Left ventricle myocardium inferior (tissue), 1 donor: ENCODE measurements around the gene KRT13. TPM values are rescaled to one million over a fixed set of nuclear protein-coding genes. Genes with fewer than 3 reads are reported as not detected.
"Not testable (repeated sequence)": the region's sequence is repeated elsewhere in the genome, so short reads cannot be mapped to it uniquely, and the experiment has no call there.

Source experiments
- DNase-seq: peaks from one replicate; pipeline ENCODE4 v3.0.0-alpha.2; 2020
- H3K27ac ChIP-seq: fragments of 200-600 bp; replicated peaks from 2 replicates; pipeline ENCODE4 v1.8.0; 2021
- H3K27me3 ChIP-seq: fragments of 200-600 bp; 2 replicates; pipeline ENCODE4 v1.8.0; 2021; ENCODE audit warnings: low read depth
- H3K36me3 ChIP-seq: fragments of 200-600 bp; 2 replicates; pipeline ENCODE4 v1.8.0; 2021
- H3K4me1 ChIP-seq: fragments of 200-600 bp; 2 replicates; pipeline ENCODE4 v1.8.0; 2021
- H3K4me3 ChIP-seq: fragments of 200-600 bp; 2 replicates; pipeline ENCODE4 v1.8.0; 2021; ENCODE audit warnings: mild to moderate bottlenecking, moderate library complexity
- H3K9me3 ChIP-seq: fragments of 200-600 bp; replicated peaks from 2 replicates; pipeline ENCODE4 v1.8.0; 2021
- CTCF ChIP-seq: fragments of 200-600 bp; IDR thresholded peaks from 2 replicates; pipeline ENCODE4 v1.8.0; 2021; ENCODE audit warnings: antibody characterized with exemption, mild to moderate bottlenecking, borderline replicate concordance
- intact Hi-C: fragments of 100-400 bp; cut with micrococcal nuclease; formaldehyde crosslinking; loops from one replicate; pipeline ENCODE4 v1.11.0; 2022
- total RNA-seq: library from RNA; stranded (reverse); fragmentation: NEBNext Ultra II Directional; extraction: Animal tissue kit (Norgen Biotek cat#: 25700); gene quantifications from one replicate; pipeline ENCODE4 v1.2.1, GENCODE V29; 2021
- donor health status: DM: no; HTN: yes; CAD: no; lungs with severe emphysema.

Gene KRT13
- total RNA-seq, 1 donor from 2014 or later, result not detected

- intact Hi-C loops, result no loop called here
Measured at GRCh38 chr17:41545829-41546410, 40.5 kb upstream of the KRT13 start.

GRCh38 chr17:41544935-41545334, 39.5 kb upstream of the KRT13 start:
- no peak overlapping the region for H3K4me3 ChIP-seq
- intact Hi-C loops, result no loop called here
- H3K36me3 ChIP-seq, result no peaks in the 10 kb centered on the region
- peaks cover 6% of the 10 kb centered on the region for H3K9me3 ChIP-seq
- no peak for TF ChIP-seq CTCF
- H3K27me3 ChIP-seq, result peaks cover 75% of the 10 kb centered on the region
- DNase-seq, result no peak
- no peak overlapping the region for H3K27ac ChIP-seq
- peaks cover 17% of the 10 kb centered on the region for H3K4me1 ChIP-seq

More at GRCh38 chr17:41545829-41546410, 40.5 kb upstream of the KRT13 start:
- no peak overlapping the region for H3K27ac ChIP-seq
- H3K27me3 ChIP-seq, result peaks cover 76% of the 10 kb centered on the region
- H3K4me3 ChIP-seq, result no peak overlapping the region
- H3K9me3 ChIP-seq, result peaks cover 6% of the 10 kb centered on the region
- TF ChIP-seq CTCF, result no peak
- DNase-seq, result no peak
- H3K36me3 ChIP-seq, result no peaks in the 10 kb centered on the region
- peaks cover 17% of the 10 kb centered on the region for H3K4me1 ChIP-seq

GRCh38 chr17:41544491-41544892, 39.1 kb upstream of the KRT13 start:
- H3K36me3 ChIP-seq, result no peaks in the 10 kb centered on the region
- no peak for TF ChIP-seq CTCF
- peaks cover 6% of the 10 kb centered on the region for H3K9me3 ChIP-seq
- peaks cover 80% of the 10 kb centered on the region for H3K27me3 ChIP-seq
- no peak overlapping the region for H3K27ac ChIP-seq
- peaks cover 17% of the 10 kb centered on the region for H3K4me1 ChIP-seq
- H3K4me3 ChIP-seq, result no peak overlapping the region
- intact Hi-C loops, result no loop called here
- no peak for DNase-seq

GRCh38 chr17:41542786-41543185, 37.4 kb upstream of the KRT13 start:
- H3K9me3 ChIP-seq, H3K36me3 ChIP-seq, H3K27ac ChIP-seq, DNase-seq, intact Hi-C loops, H3K4me1 ChIP-seq, H3K4me3 ChIP-seq: not testable (repeated sequence)
- H3K27me3 ChIP-seq, result peaks cover 86% of the 10 kb centered on the region

DNA sequence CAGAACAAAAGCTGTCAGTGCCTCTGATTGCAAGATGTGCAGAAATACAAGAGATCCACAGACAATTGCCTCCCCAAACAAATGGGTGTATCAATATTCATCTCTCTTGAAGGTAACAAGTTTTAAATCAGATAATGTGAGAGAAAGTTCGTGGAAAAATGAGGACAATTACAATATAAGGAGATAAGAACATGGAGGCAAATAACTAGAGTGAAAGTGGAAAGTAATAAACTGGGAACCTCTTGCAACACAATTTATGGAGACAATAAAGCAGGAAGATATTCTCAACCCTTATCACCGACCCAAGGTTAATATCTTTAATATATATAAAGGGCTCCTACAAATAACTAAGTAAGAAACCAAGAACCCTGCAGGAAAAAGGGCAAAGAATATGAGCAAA, 36.9 kb upstream of the KRT13 start:
- no peaks in the 10 kb centered on the region for H3K4me1 ChIP-seq
- H3K4me3 ChIP-seq, result no peak overlapping the region
- H3K27ac ChIP-seq, result no peak overlapping the region
- H3K36me3 ChIP-seq, result no peaks in the 10 kb centered on the region
- H3K27me3 ChIP-seq, result peaks cover 86% of the 10 kb centered on the region
- no peak for DNase-seq
- no peak for TF ChIP-seq CTCF
- peaks cover 6% of the 10 kb centered on the region for H3K9me3 ChIP-seq
- intact Hi-C loops, result no loop called here

GRCh38 chr17:41540921-41541625, 35.7 kb upstream of the KRT13 start:
- Histone ChIP-seq H3K27me3 (peaks cover 86% of the 10 kb centered on the region), H3K27ac (no peak overlapping the region), H3K9me3 (no peaks in the 10 kb centered on the region), H3K4me1 (no peaks in the 10 kb centered on the region), H3K36me3 (no peaks in the 10 kb centered on the region), H3K4me3 (no peak overlapping the region)
- no peak for DNase-seq
- TF ChIP-seq CTCF, result no peak
- intact Hi-C loops, result no loop called here
